Stomach (tissue), 4 donors: ENCODE measurements around the gene CFAP53.

Experiments
- CTCF ChIP-seq, 7 experiments: fragments of 450-650 bp in 4 of 7; fragments of 200-600 bp in 3 of 7; sonication (generic) in 3 of 7; IDR thresholded peaks; one replicate each; pipeline ENCODE4 v1.5.1; 2016 to 2019; ENCODE audit warnings: antibody characterized with exemption in 7 of 7, control low read depth in 2 of 7, mild to moderate bottlenecking in 1 of 7
- POLR2A ChIP-seq, 4 donors: fragments of 450-650 bp; IDR thresholded peaks; one replicate each; pipeline ENCODE4 v1.6.1; 2016; ENCODE audit warnings: antibody characterized with exemption in 4 of 4, control low read depth in 2 of 4, mild to moderate bottlenecking in 1 of 4, moderate library complexity in 1 of 4

DNA sequence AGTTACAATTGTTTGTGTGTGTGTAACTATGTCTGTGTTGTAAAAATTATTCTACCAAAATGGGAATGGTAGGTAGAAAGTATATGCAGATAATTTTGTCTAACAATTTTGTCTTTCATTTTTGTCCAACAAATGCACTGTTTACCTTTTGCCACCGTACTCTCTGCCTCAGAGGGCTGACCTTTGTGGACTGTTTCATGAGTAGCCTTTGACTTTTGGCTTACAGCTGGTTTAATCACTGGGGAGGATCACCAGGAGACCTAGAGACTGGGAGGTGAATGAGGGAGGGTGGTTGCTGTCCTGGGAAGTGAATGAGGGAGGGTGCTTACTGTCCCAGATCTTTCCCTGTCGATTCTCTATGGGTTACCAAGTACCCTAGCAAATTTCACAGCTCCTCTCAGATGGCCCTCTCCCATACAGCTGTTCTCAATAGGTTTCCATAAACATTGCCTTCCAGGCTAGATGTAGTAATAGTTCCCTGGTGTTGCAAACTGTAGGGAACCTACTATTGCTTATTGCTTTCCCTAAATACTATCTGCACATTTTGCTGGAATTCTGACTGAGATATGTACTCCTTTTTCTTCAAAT, 47.7 kb upstream of the CFAP53 start:
- TF ChIP-seq CTCF (IDR thresholded peaks at IDR 0.05) (no peak), POLR2A (IDR thresholded peaks at IDR 0.05) (no peak)
